Measurements from ENCODE around the gene SUPT5H. TPM values are rescaled to one million over a fixed set of nuclear protein-coding genes. Genes with fewer than 3 reads are reported as not detected.

Gene SUPT5H
- total and polyA plus RNA-seq, 10 of the 15 experiments (the other 5 are each of a cell fraction or from before 2014, with no cell fraction given): 27.2 to 194 (median 83.6) TPM

DNA sequence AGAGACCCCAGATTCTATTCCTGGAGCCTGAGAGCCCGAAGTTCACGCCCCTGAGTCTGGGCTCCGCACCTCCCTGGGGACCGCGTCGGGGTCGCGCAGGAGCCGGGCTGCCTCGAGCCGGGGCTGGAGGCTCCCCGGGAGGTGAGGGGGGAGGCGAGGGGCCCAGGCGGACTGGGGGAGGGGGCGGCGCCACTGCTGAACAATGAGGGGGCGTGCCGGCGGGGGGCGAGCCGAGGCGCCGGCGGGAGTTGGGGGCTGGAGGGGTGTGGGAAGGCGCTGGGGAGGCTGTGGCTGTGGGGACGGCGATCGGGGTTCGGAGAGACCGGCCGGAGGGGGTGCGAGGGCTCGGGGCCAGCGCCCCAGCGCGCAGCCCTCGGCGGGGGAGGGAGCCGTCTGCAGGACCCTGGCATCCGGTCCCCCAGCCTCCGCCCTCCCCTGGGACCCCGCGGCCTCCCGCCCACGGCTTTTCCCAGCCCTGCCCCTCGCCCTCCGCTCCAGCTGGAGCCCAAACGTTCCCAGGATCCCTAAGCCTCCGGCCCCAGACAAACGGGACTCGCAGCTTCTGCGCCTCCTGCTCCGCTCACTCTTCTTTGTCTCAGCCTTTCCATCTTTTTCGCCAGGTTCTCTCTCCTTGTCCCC lies 32.0 kb upstream of the SUPT5H start (continued):
- no peak for TF ChIP-seq ZBTB4 (CRISPR knock-in tag; IDR thresholded peaks at IDR 0.05)
- TF ChIP-seq CHD1 (IDR thresholded peaks at IDR 0.05; ENCODE audit: low read depth, low read length): no peak
- 0 out of 2 replicates have a peak, but pooled peaks have one; percentile 7 for TF ChIP-seq PAX5 (IDR thresholded peaks at IDR 0.05; ENCODE audit: borderline replicate concordance, low read depth, low read length)
- peak; percentile 48; the same call in 1 of the 2 replicates for TF ChIP-seq GATAD2B (conservative IDR thresholded peaks at IDR 0.05; ENCODE audit: low read depth)
- peak in 1 of 2 experiments; percentile 83; a peak in 2 of 3 replicates for TF ChIP-seq EGR1 (IDR thresholded peaks at IDR 0.05; ENCODE audit: borderline replicate concordance in 1 of 2, low read depth in 2 of 2, low read length in 2 of 2)
- peak; percentile 94 for TF ChIP-seq MEF2B (IDR thresholded peaks at IDR 0.05; ENCODE audit: partially characterized antibody, poor library complexity, severe bottlenecking)
- no peak for TF ChIP-seq TAF1 (IDR thresholded peaks at IDR 0.05; ENCODE audit: borderline replicate concordance, low read depth, low read length)
- TF ChIP-seq BMI1 (IDR thresholded peaks at IDR 0.05; ENCODE audit: borderline replicate concordance): no peak

Data from GM12878 (cell line).